Activated T-helper 17 cell treated with anti-CD3 and anti-CD28 coated beads, Interleukin-2, amount 50 U/mL, for 72 hours (primary cell): ENCODE results near the gene CRB1. TPM values are rescaled to one million over a fixed set of nuclear protein-coding genes. Genes with fewer than 3 reads are reported as not detected.

Experiments
- ATAC-seq: fragments of 150-1000 bp; cut with Tn5 transposase; replicated peaks from 2 replicates; pipeline ENCODE4 v1.10.0; 2021; ENCODE audit warnings: mild to moderate bottlenecking, moderate library complexity
- H3K27ac Mint-ChIP-seq: one replicate; pipeline ENCODE4 v1.8.0; 2022; ENCODE audit warnings: mixed read lengths
- H3K27me3 Mint-ChIP-seq: one replicate; pipeline ENCODE4 v1.8.0; 2022; ENCODE audit warnings: mixed read lengths
- H3K36me3 Mint-ChIP-seq: one replicate; pipeline ENCODE4 v1.8.0; 2022; ENCODE audit warnings: low read depth, mild to moderate bottlenecking, mixed read lengths
- H3K4me1 Mint-ChIP-seq: one replicate; pipeline ENCODE4 v1.8.0; 2022; ENCODE audit warnings: mixed read lengths
- H3K4me3 Mint-ChIP-seq: one replicate; pipeline ENCODE4 v1.8.0; 2022; ENCODE audit warnings: mild to moderate bottlenecking, mixed read lengths
- H3K9me3 Mint-ChIP-seq: one replicate; pipeline ENCODE4 v1.8.0; 2022; ENCODE audit warnings: mixed read lengths
- total RNA-seq, 2 donors: library from RNA; stranded (reverse); gene quantifications; one replicate each; pipeline ENCODE4 v1.2.3, GENCODE V29; 2022

CRB1 gene
- total RNA-seq, 2 donors from 2014 or later: 0.58 TPM; not detected in 1

DNA sequence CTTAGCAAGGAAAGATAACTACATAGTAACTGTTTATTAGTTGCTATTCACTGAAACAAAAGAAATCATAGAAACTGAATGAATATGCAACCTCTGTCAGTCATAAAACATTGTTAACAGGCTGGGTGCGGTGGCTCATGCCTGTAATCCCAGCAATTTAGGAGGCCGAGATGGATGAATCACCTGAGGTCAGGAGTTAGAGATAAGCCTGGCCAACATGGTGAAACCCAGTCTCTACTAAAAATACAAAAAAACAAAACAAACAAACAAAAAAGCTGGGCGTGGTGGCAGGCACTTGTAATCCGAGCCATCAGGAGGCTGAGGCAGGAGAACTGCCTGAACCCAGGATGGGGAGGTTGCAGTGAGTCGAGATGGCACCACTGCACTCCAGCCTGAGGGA, 44.1 kb downstream of the CRB1 start:
- no peak overlapping the region for H3K4me3 Mint-ChIP-seq
- ATAC-seq: no peak
- H3K4me1 Mint-ChIP-seq: no peaks in the 10 kb centered on the region
- H3K9me3 Mint-ChIP-seq: no peaks in the 10 kb centered on the region
- no peaks in the 10 kb centered on the region for H3K27me3 Mint-ChIP-seq
- no peak overlapping the region for H3K27ac Mint-ChIP-seq
- H3K36me3 Mint-ChIP-seq: no peaks in the 10 kb centered on the region

DNA sequence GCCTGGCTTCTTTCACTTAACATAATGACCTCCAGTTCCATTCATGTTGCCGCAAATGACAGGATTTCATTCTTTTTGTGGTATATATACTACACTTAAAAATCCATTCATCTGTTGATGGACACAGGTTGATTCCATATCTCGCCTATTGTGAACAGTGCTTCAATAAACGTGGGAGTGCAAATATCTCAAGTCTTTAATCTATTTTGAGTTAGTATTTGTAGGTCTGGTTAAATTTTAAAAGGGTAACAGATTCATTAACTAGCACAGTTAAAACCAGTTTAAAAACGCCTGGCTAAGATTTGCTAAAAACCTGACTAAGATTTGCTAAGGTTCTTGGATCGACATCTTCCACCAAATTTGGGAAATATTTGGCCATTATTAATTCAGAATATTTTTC, 45.7 kb downstream of the CRB1 start:
- no peak for ATAC-seq
- no peaks in the 10 kb centered on the region for H3K4me1 Mint-ChIP-seq
- no peak overlapping the region for H3K4me3 Mint-ChIP-seq
- no peaks in the 10 kb centered on the region for H3K36me3 Mint-ChIP-seq
- no peaks in the 10 kb centered on the region for H3K9me3 Mint-ChIP-seq
- H3K27ac Mint-ChIP-seq: no peak overlapping the region
- H3K27me3 Mint-ChIP-seq: no peaks in the 10 kb centered on the region

DNA sequence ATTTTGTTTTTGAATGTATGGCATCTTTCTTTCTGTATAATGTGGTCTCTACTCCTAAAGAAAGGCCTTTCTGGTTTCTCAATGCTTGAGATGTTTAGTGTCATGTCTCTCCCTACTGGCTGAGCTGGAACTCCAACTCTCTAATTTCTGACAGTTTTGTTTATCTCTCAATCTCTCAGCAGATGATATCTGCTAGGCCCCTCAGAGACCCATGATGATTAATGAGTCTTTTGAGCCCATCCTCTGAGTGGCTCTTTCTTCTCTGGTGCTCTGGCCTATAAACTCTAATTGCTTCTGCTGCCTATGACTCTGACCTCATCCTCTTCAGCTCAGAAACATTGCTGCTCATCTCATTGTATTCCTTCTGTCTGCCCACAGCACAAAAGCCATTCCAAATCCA, 46.6 kb downstream of the CRB1 start:
- Mint-ChIP-seq H3K4me1 (no peaks in the 10 kb centered on the region), H3K27ac (no peak overlapping the region), H3K27me3 (no peaks in the 10 kb centered on the region), H3K36me3 (no peaks in the 10 kb centered on the region), H3K4me3 (no peak overlapping the region), H3K9me3 (no peaks in the 10 kb centered on the region)
- ATAC-seq: no peak

DNA sequence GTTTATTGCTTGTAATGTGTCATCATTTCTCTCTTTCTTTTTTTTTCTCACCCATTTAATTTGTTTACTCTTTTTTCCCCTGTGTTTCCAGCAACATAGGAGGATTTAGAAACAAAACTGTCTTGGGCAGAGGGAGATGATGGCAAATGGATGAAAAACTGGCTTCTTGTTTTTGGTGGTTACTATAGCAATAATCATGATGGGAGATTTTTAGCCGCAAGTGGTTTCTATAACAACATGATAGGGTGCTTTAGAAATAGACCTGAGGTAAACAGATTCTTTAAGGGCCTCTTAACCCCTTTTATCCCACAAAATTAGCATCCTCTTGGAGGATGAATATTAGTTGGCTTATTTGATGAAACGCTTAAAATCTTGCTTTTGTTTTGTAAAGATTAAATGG, 51.6 kb downstream of the CRB1 start:
- H3K4me1 Mint-ChIP-seq: no peaks in the 10 kb centered on the region
- H3K36me3 Mint-ChIP-seq: no peaks in the 10 kb centered on the region
- H3K4me3 Mint-ChIP-seq: no peak overlapping the region
- no peak overlapping the region for H3K27ac Mint-ChIP-seq
- H3K27me3 Mint-ChIP-seq: no peaks in the 10 kb centered on the region
- H3K9me3 Mint-ChIP-seq: no peaks in the 10 kb centered on the region
- no peak for ATAC-seq

DNA sequence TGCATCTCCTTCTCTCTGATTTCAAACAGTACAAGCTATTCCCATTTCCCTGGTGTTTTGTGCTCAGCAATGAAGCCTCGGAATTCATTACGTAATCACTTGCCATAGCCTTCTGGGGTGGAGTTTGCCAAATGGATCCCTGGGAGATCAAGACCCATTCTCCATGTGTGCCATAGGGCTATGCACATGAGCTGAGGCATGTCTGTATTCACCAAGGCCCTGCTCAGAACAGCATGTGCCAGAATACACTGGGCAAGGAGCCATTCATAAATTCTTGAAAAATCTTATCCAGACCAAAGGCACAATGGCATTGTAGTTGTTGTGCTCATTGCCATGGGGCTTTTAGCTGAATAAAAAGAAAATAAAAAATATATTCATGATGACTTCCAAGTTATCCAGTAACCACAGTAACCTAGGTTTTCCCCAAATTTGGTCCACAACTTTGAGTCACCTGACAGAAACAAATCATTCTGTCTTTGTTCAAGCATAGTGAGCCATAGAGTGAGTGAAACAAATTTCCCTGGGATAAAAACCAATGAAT, 53.0 kb downstream of the CRB1 start:
- H3K4me1 Mint-ChIP-seq: no peaks in the 10 kb centered on the region
- ATAC-seq: no peak
- no peak overlapping the region for H3K27ac Mint-ChIP-seq
- H3K9me3 Mint-ChIP-seq: no peaks in the 10 kb centered on the region
- no peaks in the 10 kb centered on the region for H3K36me3 Mint-ChIP-seq
- no peaks in the 10 kb centered on the region for H3K27me3 Mint-ChIP-seq
- no peak overlapping the region for H3K4me3 Mint-ChIP-seq

DNA sequence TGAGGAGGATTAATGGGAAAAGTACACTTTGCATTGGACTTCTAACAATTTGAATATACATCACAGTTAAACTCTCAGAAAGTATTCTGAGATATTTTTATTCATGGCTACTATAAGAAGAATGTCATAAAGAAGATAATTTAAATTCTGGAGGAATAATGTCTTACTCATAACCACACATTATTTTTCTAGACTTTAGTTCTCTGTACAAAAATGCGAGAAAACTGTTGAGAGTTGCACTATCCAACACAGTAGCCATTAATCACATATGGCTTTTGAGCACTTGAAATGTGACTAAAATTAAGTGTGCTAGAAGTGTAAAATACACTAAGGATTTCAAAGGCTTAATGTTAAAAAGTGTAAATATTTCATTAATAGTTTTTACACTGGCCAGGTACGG, 53.8 kb downstream of the CRB1 start:
- Mint-ChIP-seq H3K27me3 (no peaks in the 10 kb centered on the region), H3K4me3 (no peak overlapping the region), H3K36me3 (no peaks in the 10 kb centered on the region), H3K27ac (no peak overlapping the region), H3K4me1 (no peaks in the 10 kb centered on the region), H3K9me3 (no peaks in the 10 kb centered on the region)
- no peak for ATAC-seq

DNA sequence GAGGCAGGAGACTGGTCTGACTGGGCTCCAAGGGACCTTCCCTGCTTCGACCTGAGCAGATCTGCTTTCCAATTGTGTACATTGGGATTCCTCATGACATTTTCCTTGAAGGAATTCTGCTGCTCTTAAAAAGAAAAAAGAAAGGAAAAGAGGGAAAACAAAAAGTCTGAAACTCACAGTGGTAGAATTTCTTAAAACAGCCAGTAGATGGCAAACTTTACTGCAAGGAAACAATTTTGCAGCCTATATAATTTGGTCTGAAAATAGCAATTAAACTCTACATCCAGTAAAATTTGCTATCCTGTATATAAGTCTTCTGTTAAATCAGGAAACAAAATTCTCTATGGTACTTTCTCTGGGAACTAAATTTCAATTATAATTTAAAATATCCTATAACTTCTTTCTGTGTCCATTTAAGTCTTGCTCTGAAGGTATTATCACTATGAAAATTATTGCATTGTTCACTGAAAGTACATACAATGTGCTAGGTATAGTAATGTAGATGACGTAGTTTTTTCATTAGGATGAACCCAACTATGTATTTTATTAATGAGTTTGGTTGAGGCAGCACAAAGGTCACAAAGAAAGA, 59.8 kb downstream of the CRB1 start:
- ATAC-seq: no peak
- no peaks in the 10 kb centered on the region for H3K4me1 Mint-ChIP-seq

DNA sequence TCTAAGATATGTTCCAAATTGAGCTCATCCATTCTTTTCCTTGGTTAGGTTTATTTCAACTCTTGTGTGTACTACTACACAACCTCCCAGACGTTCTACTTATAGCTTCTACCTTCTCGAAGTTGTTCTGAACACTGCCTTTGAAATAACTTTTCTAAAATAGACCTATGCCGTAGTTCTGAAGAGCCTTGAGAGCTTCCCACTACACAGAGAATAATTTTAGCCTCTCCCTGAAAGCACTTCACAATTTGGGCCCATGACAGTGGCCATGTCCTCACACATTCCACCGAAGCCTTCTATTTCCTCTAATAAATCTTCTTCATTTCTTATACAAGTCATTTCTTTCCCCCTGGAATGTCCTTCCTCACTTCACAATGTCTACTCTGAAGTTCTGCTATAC, 62.2 kb downstream of the CRB1 start:
- Mint-ChIP-seq H3K27me3 (no peaks in the 10 kb centered on the region), H3K36me3 (no peaks in the 10 kb centered on the region), H3K4me3 (no peak overlapping the region), H3K9me3 (no peaks in the 10 kb centered on the region), H3K27ac (no peak overlapping the region), H3K4me1 (no peaks in the 10 kb centered on the region)
- no peak for ATAC-seq

More for the DNA sequence above, 59.8 kb downstream of the CRB1 start:
- no peak overlapping the region for H3K4me3 Mint-ChIP-seq
- H3K27me3 Mint-ChIP-seq: no peaks in the 10 kb centered on the region
- H3K27ac Mint-ChIP-seq: no peak overlapping the region
- no peaks in the 10 kb centered on the region for H3K9me3 Mint-ChIP-seq
- H3K36me3 Mint-ChIP-seq: no peaks in the 10 kb centered on the region

DNA sequence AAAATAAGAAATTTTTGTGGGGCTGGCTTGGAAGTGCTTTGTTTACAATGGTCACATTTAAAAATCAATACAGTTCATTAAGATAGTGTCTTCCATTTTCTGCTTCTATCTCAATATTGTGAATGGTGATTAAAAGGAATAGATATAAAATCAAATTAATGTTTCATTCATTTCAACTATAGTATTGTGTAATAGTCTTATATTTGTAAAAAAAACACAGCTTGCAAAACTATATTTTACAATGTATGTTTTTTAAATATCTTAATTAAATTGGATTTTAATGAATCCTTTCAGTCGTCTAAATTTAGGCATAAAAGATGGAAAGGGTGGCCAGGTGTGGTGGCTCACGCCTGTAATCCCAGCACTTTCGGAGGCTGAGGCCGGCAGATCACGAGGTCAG, 63.5 kb downstream of the CRB1 start:
- H3K4me1 Mint-ChIP-seq: no peaks in the 10 kb centered on the region
- no peak overlapping the region for H3K27ac Mint-ChIP-seq
- no peaks in the 10 kb centered on the region for H3K9me3 Mint-ChIP-seq
- no peaks in the 10 kb centered on the region for H3K36me3 Mint-ChIP-seq
- ATAC-seq: no peak
- H3K27me3 Mint-ChIP-seq: no peaks in the 10 kb centered on the region
- no peak overlapping the region for H3K4me3 Mint-ChIP-seq

DNA sequence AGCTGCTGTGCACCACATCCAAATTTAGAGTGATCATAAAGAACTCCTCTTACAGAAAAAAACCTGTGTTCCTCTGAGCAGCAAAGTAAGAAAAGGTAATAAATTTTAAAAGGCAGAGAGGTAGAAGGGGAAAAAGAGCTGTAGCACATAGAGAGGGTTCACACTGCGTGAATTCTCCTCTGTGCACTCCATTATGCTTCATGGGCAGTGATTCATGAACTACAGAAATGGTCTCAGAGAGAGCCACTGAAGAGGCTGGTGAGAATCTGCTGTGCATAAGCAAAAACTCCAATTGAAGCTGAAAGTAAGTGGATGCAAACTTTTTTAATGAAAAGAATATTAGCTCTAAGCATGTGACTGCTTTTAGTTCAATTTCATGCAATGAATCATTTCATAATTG, 65.0 kb downstream of the CRB1 start:
- H3K9me3 Mint-ChIP-seq: no peaks in the 10 kb centered on the region
- ATAC-seq: no peak
- no peak overlapping the region for H3K27ac Mint-ChIP-seq
- no peaks in the 10 kb centered on the region for H3K27me3 Mint-ChIP-seq
- no peaks in the 10 kb centered on the region for H3K4me1 Mint-ChIP-seq
- no peaks in the 10 kb centered on the region for H3K36me3 Mint-ChIP-seq
- H3K4me3 Mint-ChIP-seq: no peak overlapping the region

DNA sequence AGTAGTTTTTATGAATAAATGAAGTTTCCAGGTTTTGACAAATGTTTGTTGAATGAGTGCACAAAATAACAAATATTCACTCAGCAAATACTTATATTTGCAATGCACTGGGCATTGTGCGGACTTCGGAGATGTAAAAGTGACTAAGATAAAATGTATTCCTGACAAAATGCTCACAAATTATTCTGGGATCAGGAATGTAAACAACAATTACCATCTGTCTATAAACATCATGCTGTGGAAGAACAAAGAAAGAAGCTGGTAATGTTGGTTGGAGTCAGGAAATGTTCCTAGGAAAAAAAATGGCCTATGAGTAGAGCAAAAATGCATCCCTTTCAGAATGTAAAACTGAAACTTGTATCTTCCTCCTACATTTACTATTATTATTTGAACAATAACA, 68.5 kb downstream of the CRB1 start:
- Mint-ChIP-seq H3K9me3 (no peaks in the 10 kb centered on the region), H3K27ac (no peak overlapping the region), H3K27me3 (peaks cover 4% of the 10 kb centered on the region), H3K36me3 (no peaks in the 10 kb centered on the region), H3K4me3 (no peak overlapping the region), H3K4me1 (no peaks in the 10 kb centered on the region)
- ATAC-seq: no peak

DNA sequence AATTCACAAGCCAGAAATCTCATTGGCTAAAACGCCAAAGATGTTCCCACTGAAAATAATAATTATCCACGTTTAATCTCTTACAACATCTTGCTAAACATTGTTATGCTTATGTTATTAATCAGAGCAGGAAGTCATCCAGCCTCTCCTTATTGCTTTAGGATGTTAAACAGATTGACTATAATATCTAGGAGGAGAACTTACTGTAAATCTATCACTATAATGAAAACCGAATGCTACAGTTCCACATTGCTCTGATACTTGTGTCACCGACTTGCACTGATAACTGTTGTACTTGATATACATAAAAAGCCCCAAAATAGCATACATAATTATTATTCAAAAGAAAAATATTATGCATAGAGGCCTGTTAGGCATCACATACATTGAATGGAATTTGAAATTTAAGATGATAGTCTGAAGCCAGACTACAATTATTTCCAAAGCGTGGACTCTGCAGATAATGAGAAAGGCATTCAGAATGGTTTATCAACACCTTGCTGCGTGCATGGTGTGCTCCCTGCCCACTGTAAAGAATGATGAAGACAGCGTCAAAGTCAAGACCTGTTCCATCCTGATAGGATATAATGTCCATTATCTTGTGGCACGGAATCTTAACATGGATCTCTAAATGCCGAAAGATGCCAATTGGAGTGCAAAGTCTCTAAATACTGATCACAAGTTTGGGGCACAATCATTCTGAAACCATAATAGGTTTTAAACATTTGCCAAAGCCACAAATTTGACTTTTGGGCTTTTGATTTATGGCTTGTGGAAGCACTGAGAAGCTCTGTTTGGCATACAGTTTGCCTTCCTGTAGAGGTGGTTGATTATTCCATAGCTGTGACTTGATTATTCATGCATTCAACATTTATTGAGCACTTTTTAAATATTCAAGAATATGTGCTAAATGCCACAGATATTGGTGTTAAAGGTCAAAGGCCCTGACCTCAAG, 71.3 kb downstream of the CRB1 start:
- no peaks in the 10 kb centered on the region for H3K36me3 Mint-ChIP-seq
- ATAC-seq: no peak
- H3K27me3 Mint-ChIP-seq: peaks cover 4% of the 10 kb centered on the region

DNA sequence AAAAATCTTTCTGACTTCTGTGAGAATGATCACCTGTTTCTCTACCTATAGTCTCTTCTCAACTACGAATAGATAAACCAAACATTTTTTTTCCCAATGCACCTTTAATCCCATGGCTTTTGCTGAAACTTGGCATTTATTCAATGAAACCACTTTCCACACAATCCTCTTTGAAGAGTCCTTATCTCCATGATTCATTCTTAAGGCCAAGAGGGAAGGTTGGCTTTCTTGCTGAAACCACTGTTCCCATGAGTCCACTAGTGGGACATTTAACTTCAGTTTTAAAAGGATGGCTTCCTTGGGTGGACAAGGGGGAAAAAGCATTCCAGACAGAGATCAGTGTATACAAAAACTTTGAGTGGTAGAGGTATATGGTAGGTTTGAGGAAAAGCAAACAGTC, 73.6 kb downstream of the CRB1 start:
- Mint-ChIP-seq H3K9me3 (no peaks in the 10 kb centered on the region), H3K27me3 (peaks cover 8% of the 10 kb centered on the region), H3K36me3 (no peaks in the 10 kb centered on the region), H3K4me1 (no peaks in the 10 kb centered on the region), H3K27ac (no peak overlapping the region), H3K4me3 (no peak overlapping the region)
- ATAC-seq: no peak

More for the DNA sequence above, 71.3 kb downstream of the CRB1 start:
- H3K4me3 Mint-ChIP-seq: no peak overlapping the region
- no peak overlapping the region for H3K27ac Mint-ChIP-seq
- no peaks in the 10 kb centered on the region for H3K9me3 Mint-ChIP-seq
- H3K4me1 Mint-ChIP-seq: no peaks in the 10 kb centered on the region

DNA sequence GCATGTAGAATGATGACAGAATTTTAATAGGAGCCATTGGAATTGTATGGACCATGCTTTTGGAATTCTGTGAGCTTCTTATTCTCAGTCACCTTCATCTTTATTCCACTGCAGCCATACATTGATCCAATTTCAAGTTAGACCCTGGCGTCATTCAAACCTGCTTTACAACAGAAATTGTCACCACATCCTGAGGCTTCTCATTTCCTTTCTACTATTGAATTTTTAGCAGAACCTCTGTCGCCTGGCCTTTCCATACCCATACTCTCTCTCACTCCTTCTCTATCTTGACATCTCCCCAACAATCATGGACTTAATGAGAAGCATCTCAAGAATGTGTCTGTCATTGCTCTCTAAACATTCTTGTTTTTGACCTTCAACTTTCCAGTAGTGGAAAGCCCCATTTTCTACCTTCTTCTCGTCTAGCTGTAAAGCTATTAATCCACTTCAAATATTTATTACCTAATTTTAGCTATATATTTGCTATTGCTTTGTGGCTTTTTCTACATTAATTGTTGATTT, 74.1 kb downstream of the CRB1 start:
- Mint-ChIP-seq H3K4me3 (no peak overlapping the region), H3K36me3 (no peaks in the 10 kb centered on the region), H3K9me3 (no peaks in the 10 kb centered on the region), H3K27ac (no peak overlapping the region), H3K4me1 (no peaks in the 10 kb centered on the region), H3K27me3 (peaks cover 8% of the 10 kb centered on the region)
- no peak for ATAC-seq

DNA sequence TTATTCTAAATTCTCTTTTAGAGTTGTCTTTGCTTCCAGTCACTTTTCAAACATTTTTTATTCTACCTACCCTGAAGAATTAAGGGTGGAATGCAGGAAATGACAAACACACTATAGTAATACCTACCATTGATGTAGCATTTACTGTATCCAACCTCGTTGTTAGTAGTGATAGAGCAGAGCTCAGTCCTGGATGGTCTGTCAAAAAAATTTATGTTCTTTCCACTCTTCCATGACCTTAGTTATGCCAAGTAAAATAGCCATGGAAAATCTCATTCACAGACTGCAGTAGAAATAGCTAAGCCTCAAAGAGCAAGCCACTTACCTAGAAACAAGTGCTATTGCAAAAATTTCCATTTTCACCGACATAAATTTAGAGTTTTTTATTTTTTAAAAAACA, 74.6 kb downstream of the CRB1 start:
- no peaks in the 10 kb centered on the region for H3K4me1 Mint-ChIP-seq

More for the DNA sequence above, 74.6 kb downstream of the CRB1 start:
- Mint-ChIP-seq H3K27ac (no peak overlapping the region), H3K4me3 (no peak overlapping the region), H3K36me3 (no peaks in the 10 kb centered on the region), H3K9me3 (no peaks in the 10 kb centered on the region), H3K27me3 (peaks cover 8% of the 10 kb centered on the region)
- ATAC-seq: no peak
